AG04449 (cell line): Measurements from ENCODE around the gene ERBB2.

ENCODE experiments used
- CTCF ChIA-PET: fragments of 350-600 bp; formaldehyde crosslinking; extraction: SDS; loops from one replicate; lab custom pipeline; 2021; ENCODE audit warnings: antibody characterized with exemption; lab: Yijun Ruan, JAX
- POLR2A ChIA-PET: fragments of 400-600, 350-600 bp; formaldehyde crosslinking; extraction: SDS; loops from one replicate; lab custom pipeline; 2020; ENCODE audit warnings: antibody characterized with exemption, inconsistent platforms; lab: Yijun Ruan, JAX
- DNase-seq: peaks from one replicate; pipeline ENCODE4 v3.0.0-alpha.2; 2010; ENCODE audit warnings: low read depth, low spot score
- H3K4me3 ChIP-seq: 2 replicates; pipeline ENCODE4 v1.5.1; 2011; ENCODE audit warnings: low read depth, mild to moderate bottlenecking, control low read depth, low read length
- CTCF ChIP-seq: IDR thresholded peaks from one replicate; pipeline ENCODE4 v1.5.1; 2011; ENCODE audit warnings: mild to moderate bottlenecking, moderate library complexity, low read length, control low read depth, inconsistent platforms; ENCODE audit not compliant: insufficient read depth; ENCODE audit errors: missing control alignments

The ERBB2 gene

GRCh38 chr17:39660011-39660360 lies 39.9 kb upstream of the ERBB2 start:
- no peak for DNase-seq
- no peak overlapping the region for H3K4me3 ChIP-seq
- ChIA-PET POLR2A (no interaction called here), CTCF (interaction anchor here (0.7 to 1.4 kb wide), 4 partner anchors 9 to 39 kb away, joined by 3 to 8 read pairs (median 4); partner anchors contain the start of gene PNMT)
- TF ChIP-seq CTCF, result no peak

GRCh38 chr17:39660397-39661385 lies 39.2 kb upstream of the ERBB2 start:
- DNase-seq, result no peak
- H3K4me3 ChIP-seq, result no peak overlapping the region
- TF ChIP-seq CTCF, result no peak
- CTCF ChIA-PET, result interaction anchor here (1.2 to 1.5 kb wide), 4 partner anchors 8 to 39 kb away, joined by 4 to 8 read pairs (median 6); partner anchors contain the start of gene PNMT
- POLR2A ChIA-PET, result no interaction called here

GRCh38 chr17:39661744-39662541 lies 37.9 kb upstream of the ERBB2 start:
- no peak overlapping the region for H3K4me3 ChIP-seq
- DNase-seq, result no peak
- POLR2A ChIA-PET, result no interaction called here
- TF ChIP-seq CTCF, result no peak
- CTCF ChIA-PET, result interaction anchor here (0.9 to 3.2 kb wide), 5 partner anchors 8 to 12 kb away, joined by 3 to 16 read pairs (median 4); no protein-coding TSS in a partner anchor

- ChIA-PET POLR2A (no interaction called here), CTCF (interaction anchor here (0.8 to 3.2 kb wide), 6 partner anchors 8 to 40 kb away, joined by 3 to 16 read pairs (median 4); no protein-coding TSS in a partner anchor)
- no peak overlapping the region for H3K4me3 ChIP-seq
- no peak for DNase-seq
- TF ChIP-seq CTCF, result no peak
These were observed 37.1 kb upstream of the ERBB2 start for GRCh38 chr17:39662551-39663339.

- no peak for DNase-seq
- ChIA-PET POLR2A (no interaction called here), CTCF (interaction anchor here (0.8 to 3.2 kb wide), 3 partner anchors 9 to 40 kb away, joined by 4 to 16 read pairs (median 16); no protein-coding TSS in a partner anchor)
- H3K4me3 ChIP-seq, result no peak overlapping the region
- no peak for TF ChIP-seq CTCF
These were observed 36.5 kb upstream of the ERBB2 start for GRCh38 chr17:39663340-39663687.
